ENCODE results near the gene KTN1.
A peak's percentile ranks its signal among the peaks of the same experiment; 100 is the strongest.

KTN1 gene

DNA sequence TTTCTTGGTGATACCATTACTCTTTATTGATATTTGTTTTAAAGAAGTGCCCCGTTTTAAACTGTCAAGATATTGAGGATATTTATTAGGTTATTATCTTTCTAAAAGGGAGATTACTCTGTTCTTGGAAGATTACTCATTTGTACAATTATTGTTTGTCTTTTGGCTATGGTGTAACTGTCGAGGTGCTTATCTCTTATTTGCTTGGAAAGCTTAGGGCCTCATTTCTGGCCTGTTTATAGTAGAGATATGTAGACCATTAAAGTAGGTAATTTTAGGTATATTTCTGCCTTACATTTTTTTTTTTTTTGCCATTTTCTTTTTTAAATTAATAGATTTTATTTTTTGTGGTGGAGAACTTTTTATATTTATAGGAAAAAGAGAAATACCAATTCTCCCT, 74.2 kb downstream of the KTN1 start:
- H3K27ac ChIP-seq = peak overlapping the region; percentile 52

DNA sequence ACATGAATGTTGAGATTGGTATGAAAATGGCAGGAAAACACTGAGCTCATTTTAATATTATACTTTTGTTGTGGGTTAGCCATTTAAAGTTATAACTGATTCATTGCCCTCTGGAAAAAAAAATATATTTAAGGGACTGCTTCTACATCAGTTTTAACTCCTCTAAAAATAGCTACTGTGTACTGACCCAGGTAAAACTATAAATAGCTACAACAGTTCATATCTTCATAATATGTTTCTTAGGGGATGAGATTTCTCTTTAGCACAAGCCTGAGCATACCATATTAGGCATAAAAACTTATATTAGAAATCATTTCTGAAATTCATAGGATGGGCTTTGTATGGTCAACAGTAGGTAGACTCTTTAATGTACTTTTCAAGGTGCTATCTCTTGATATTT, 81.0 kb downstream of the KTN1 start:
- TF ChIP-seq, protein P1, sequence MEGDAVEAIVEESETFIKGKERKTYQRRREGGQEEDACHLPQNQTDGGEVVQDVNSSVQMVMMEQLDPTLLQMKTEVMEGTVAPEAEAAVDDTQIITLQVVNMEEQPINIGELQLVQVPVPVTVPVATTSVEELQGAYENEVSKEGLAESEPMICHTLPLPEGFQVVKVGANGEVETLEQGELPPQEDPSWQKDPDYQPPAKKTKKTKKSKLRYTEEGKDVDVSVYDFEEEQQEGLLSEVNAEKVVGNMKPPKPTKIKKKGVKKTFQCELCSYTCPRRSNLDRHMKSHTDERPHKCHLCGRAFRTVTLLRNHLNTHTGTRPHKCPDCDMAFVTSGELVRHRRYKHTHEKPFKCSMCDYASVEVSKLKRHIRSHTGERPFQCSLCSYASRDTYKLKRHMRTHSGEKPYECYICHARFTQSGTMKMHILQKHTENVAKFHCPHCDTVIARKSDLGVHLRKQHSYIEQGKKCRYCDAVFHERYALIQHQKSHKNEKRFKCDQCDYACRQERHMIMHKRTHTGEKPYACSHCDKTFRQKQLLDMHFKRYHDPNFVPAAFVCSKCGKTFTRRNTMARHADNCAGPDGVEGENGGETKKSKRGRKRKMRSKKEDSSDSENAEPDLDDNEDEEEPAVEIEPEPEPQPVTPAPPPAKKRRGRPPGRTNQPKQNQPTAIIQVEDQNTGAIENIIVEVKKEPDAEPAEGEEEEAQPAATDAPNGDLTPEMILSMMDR (conservative IDR thresholded peaks at IDR 0.05) = no peak
- no peak overlapping the region for H3K27ac ChIP-seq

More for the DNA sequence above, 74.2 kb downstream of the KTN1 start:
- TF ChIP-seq, protein P1 (conservative IDR thresholded peaks at IDR 0.05) = no peak

DNA sequence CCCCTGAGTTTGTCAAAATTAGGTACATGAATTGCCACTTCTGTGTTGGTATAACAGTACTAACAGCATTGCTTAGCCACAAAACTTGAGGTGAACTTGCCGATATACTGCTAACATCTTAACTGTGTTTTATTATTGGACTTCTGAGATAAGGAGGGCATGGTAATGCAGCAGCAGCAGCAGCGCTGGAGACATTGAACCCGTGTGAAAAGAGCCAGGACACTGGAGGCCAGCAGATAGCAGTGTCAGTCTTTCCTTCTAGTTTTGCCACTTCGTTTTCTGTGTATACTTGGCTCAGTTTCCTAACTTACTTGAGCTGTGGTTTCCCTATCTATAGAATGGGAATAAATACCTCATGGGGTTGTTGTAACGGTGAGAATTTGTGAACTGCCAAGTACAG, 82.7 kb downstream of the KTN1 start:
- no peak overlapping the region for H3K27ac ChIP-seq
- TF ChIP-seq, protein P1 (conservative IDR thresholded peaks at IDR 0.05) = no peak

DNA sequence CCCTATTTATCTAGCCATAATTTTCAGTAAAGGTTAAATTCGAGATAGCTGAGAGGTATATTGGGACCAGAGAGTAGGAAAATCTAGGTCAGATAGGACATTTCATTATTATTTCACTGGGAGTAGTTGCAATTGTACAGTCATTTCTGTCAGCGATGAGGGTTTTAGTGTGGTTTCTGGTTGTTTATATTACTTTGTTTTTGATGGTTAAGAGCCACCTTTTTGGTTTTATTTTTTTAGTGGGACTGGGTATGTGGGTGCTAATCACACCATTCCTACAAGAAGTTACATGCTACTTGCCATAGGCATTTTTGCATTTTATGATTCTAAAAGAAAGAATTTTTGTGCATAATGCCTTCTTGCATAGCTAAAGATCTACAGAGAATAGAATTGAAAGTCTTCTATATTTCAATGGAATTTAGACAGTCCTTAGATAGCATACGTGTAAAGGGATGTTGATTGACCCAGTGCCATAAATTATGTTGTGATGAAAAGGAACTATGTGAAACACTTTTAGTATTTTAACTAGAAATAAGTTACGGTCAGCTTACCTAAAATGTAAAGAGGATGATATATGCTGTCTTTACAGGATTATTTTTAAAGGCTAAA, 85.2 kb downstream of the KTN1 start:
- no peak overlapping the region for H3K27ac ChIP-seq
- TF ChIP-seq, protein P1 (conservative IDR thresholded peaks at IDR 0.05) = no peak

DNA sequence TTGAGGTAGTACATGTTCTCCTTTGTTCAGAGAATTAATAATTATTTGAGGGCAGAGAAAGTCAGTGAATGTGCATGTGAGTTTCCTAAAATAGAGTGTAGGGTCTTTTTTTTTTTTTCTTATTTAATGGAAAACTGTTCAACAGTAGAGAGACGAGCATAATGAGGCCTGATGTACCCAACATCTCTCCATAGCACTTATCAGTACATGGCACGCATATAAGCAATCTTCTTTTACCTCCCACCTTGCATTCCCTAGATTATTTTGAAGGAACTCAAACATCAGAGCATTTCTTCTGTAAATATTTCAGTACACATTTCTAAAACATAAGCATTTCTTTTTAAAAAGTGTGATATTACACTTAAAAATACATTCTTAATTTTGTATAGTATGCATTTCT, 87.8 kb downstream of the KTN1 start:
- TF ChIP-seq, protein P1 (conservative IDR thresholded peaks at IDR 0.05) = no peak

DNA sequence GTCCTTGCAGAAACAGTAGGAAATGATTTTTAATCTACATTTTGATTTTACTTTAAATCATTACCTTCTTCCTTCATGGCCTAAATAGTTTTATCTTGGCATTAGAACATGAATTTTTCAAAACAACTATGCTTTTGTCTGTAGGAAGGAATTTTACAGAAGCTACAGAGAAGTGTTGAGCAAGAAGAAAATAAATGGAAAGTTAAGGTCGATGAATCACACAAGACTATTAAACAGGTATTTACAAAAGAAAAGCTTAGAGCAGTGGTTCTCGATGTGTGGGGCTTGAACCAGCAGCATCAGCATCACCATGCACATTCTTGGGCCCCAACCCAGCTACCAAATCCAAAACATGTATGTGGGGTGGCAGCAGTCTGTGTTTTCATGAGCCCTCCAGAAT, 91.6 kb downstream of the KTN1 start:
- no peak overlapping the region for H3K27ac ChIP-seq
- TF ChIP-seq, protein P1 (conservative IDR thresholded peaks at IDR 0.05) = no peak

More for the DNA sequence above, 87.8 kb downstream of the KTN1 start:
- no peak overlapping the region for H3K27ac ChIP-seq

DNA sequence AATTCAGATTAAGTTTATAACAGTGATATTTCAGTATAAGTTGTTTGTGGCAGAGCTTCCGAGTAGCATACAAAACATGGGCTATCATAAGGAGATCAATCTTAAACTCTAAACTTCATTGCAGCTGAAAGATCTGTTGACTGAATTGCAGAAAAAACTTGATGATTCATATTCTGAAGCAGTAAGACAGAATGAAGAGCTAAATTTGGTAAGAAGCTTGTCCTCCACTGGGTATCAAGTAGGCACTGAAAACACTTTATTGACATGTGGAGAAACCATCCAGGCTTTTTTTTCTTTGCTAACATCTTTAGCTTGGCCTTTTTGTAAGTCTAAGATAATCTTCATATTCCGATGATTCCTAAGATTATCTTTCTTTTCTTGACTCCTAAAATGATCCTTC, 93.0 kb downstream of the KTN1 start:
- H3K27ac ChIP-seq = no peak overlapping the region
- TF ChIP-seq, protein P1 (conservative IDR thresholded peaks at IDR 0.05) = no peak
